HG03064 (cell line): ENCODE measurements around the gene DOCK2.

Experiments
- ATAC-seq: cut with Tn5 transposase; IDR thresholded peaks from one replicate; pipeline ENCODE4 v1.9.1; 2021; ENCODE audit warnings: low read depth; ENCODE audit not compliant: unreplicated experiment

The DOCK2 gene

GRCh38 chr5:170000155-170000554, 363.1 kb downstream of the DOCK2 start:
- ATAC-seq = no peak

GRCh38 chr5:170006021-170006420, 368.9 kb downstream of the DOCK2 start:
- no peak for ATAC-seq

GRCh38 chr5:170008376-170008775, 371.3 kb downstream of the DOCK2 start:
- ATAC-seq = no peak

GRCh38 chr5:170010595-170010994, 373.5 kb downstream of the DOCK2 start:
- ATAC-seq = no peak

GRCh38 chr5:170011751-170012150, 374.7 kb downstream of the DOCK2 start:
- ATAC-seq = no peak

GRCh38 chr5:170012622-170013021, 375.5 kb downstream of the DOCK2 start:
- ATAC-seq = no peak

GRCh38 chr5:170020423-170020822, 383.3 kb downstream of the DOCK2 start:
- no peak for ATAC-seq

GRCh38 chr5:170021506-170021905, 384.4 kb downstream of the DOCK2 start:
- no peak for ATAC-seq

GRCh38 chr5:170025853-170026252, 388.8 kb downstream of the DOCK2 start:
- ATAC-seq = no peak

GRCh38 chr5:170028124-170028523, 391.0 kb downstream of the DOCK2 start:
- ATAC-seq = no peak

- no peak for ATAC-seq
These were observed 397.2 kb downstream of the DOCK2 start for GRCh38 chr5:170034231-170034630.

- ATAC-seq = no peak
These were observed 401.2 kb downstream of the DOCK2 start for GRCh38 chr5:170038241-170038640.

- no peak for ATAC-seq
These were observed 402.8 kb downstream of the DOCK2 start for GRCh38 chr5:170039830-170040229.

- no peak for ATAC-seq
These were observed 409.2 kb downstream of the DOCK2 start for GRCh38 chr5:170046241-170046640.

- ATAC-seq = no peak
These were observed 412.6 kb downstream of the DOCK2 start for GRCh38 chr5:170049713-170050112.

- no peak for ATAC-seq
These were observed 416.8 kb downstream of the DOCK2 start for GRCh38 chr5:170053896-170054295.

GRCh38 chr5:170055606-170056005, 418.5 kb downstream of the DOCK2 start:
- ATAC-seq = no peak

GRCh38 chr5:170056561-170057267, 419.6 kb downstream of the DOCK2 start:
- ATAC-seq = no peak

GRCh38 chr5:170057311-170057710, 420.2 kb downstream of the DOCK2 start:
- no peak for ATAC-seq

GRCh38 chr5:170059221-170059620, 422.1 kb downstream of the DOCK2 start:
- ATAC-seq = no peak

- ATAC-seq = no peak
These were observed 430.1 kb downstream of the DOCK2 start for GRCh38 chr5:170067152-170067551.

- ATAC-seq = no peak
These were observed 430.6 kb downstream of the DOCK2 start for GRCh38 chr5:170067574-170068170.
